K562 (cell line): ENCODE results near the gene RUNX1. TPM values are rescaled to one million over a fixed set of nuclear protein-coding genes. Genes with fewer than 3 reads are reported as not detected.

Experiments used
- ATAC-seq: fragments of 200-7000 bp; cut with Tn5 transposase; 3 replicates; pipeline ENCODE4 v1.9.1; 2020; ENCODE audit warnings: moderate library complexity
- BruUV-seq: library from RNA; stranded (reverse); fragments of 400-500 nt; replicated peaks from 2 replicates; lab custom pipeline; 2021; lab: Mats Ljungman, UMichigan
- CTCF ChIA-PET: fragments of 300-600 bp; formaldehyde crosslinking; extraction: SDS; loops from one replicate; lab custom pipeline; 2021; ENCODE audit warnings: low intra/inter-chr PET ratio; lab: Yijun Ruan, JAX
- POLR2A ChIA-PET: fragments of 300-600, 350-650 bp; sonication (Branson Sonifier 250); formaldehyde crosslinking; extraction: SDS; loops from one replicate; lab custom pipeline; 2021; ENCODE audit warnings: antibody characterized with exemption, inconsistent platforms; lab: Yijun Ruan, JAX
- DNase-seq, 4 experiments: peaks; one replicate each; pipeline versions ENCODE4 v3.0.0 to v3.0.0-alpha.2; 2011 to 2018; ENCODE audit warnings: low spot score in 3 of 4, mixed read lengths in 3 of 4; ENCODE audit errors: extremely low read depth in 1 of 4
- FAIRE-seq: peaks from 2 replicates; lab custom pipeline; 2011; peaks lifted over from hg19 to GRCh38; lab: Jason Lieb, UNC
- H2AFZ ChIP-seq: 2 replicates; pipeline ENCODE4 v1.6.0; 2011; ENCODE audit warnings: low read depth, low read length, control low read depth, inconsistent platforms
- H3K27ac ChIP-seq: fragments of 200-600 bp; 3 replicates; pipeline ENCODE4 v1.8.0; 2011; ENCODE audit warnings: low read depth, mild to moderate bottlenecking, control low read depth, inconsistent platforms, low read length, moderate library complexity, mixed read lengths; ENCODE audit errors: extremely low read depth
- H3K27me3 ChIP-seq, 2 experiments: fragments of 300-600 bp in 1 of 2; 2 replicates in 1 of 2; 3 replicates in 1 of 2; pipeline versions ENCODE4 v1.6.0 to v1.8.0; 2011; ENCODE audit warnings: inconsistent platforms in 2 of 2, low read length in 2 of 2, mild to moderate bottlenecking in 1 of 2, mixed read lengths in 1 of 2, moderate library complexity in 1 of 2; ENCODE audit not compliant: control insufficient read depth in 2 of 2, insufficient read depth in 2 of 2
- H3K36me3 ChIP-seq: fragments of 300-600 bp; 3 replicates; pipeline ENCODE4 v1.8.0; 2011; ENCODE audit warnings: mild to moderate bottlenecking, low read length, inconsistent platforms; ENCODE audit not compliant: control insufficient read depth, insufficient read depth
- H3K4me1 ChIP-seq, 2 experiments: fragments of 200-600 bp in 1 of 2; replicated peaks in 1 of 2; 2 replicates in 1 of 2; 3 replicates in 1 of 2; pipeline versions ENCODE4 v1.5.1 to v1.8.0; 2011; ENCODE audit warnings: inconsistent platforms in 2 of 2, low read length in 2 of 2, mild to moderate bottlenecking in 1 of 2, mixed read lengths in 1 of 2, moderate library complexity in 1 of 2; ENCODE audit not compliant: control insufficient read depth in 2 of 2, insufficient read depth in 2 of 2
- H3K4me2 ChIP-seq: 2 replicates; pipeline ENCODE4 v1.6.1; 2011; ENCODE audit warnings: low read length, control low read depth, inconsistent platforms, mixed read lengths; ENCODE audit not compliant: insufficient read depth
- H3K4me3 ChIP-seq: fragments of 200-600 bp; sonication (generic), shearing (Covaris generic); 2 replicates; pipeline ENCODE4 v1.5.1; 2016; ENCODE audit warnings: control low read depth, inconsistent platforms
- H3K79me2 ChIP-seq: fragments of 200-600 bp; 3 replicates; pipeline ENCODE4 v1.8.0; 2011; ENCODE audit warnings: low read length, inconsistent platforms; ENCODE audit not compliant: control insufficient read depth, insufficient read depth
- H3K9ac ChIP-seq, 2 experiments: 2 replicates each; pipeline versions ENCODE4 v1.6.0 to v1.6.1; 2011; ENCODE audit warnings: low read depth in 2 of 2, low read length in 2 of 2, control low read depth in 1 of 2, inconsistent platforms in 1 of 2, mild to moderate bottlenecking in 1 of 2, mixed read lengths in 1 of 2; ENCODE audit not compliant: insufficient read depth in 1 of 2
- H3K9me1 ChIP-seq: one replicate; pipeline ENCODE4 v1.6.0; 2011; ENCODE audit warnings: inconsistent platforms, mild to moderate bottlenecking, low read length, moderate library complexity; ENCODE audit not compliant: control insufficient read depth, insufficient read depth
- H3K9me3 ChIP-seq: replicated peaks from 2 replicates; pipeline ENCODE4 v1.5.1; 2011; ENCODE audit warnings: low read depth, low read length, inconsistent platforms; ENCODE audit not compliant: control insufficient read depth, insufficient read depth
- H4K20me1 ChIP-seq: replicated peaks from 2 replicates; pipeline ENCODE4 v1.6.1; 2011; ENCODE audit warnings: low read length, inconsistent platforms, mixed read lengths; ENCODE audit not compliant: control insufficient read depth, insufficient read depth
- ATF3 ChIP-seq, 2 experiments: fragments of 450-650 bp in 1 of 2; sonication (generic) in 1 of 2; formaldehyde crosslinking in 1 of 2; IDR thresholded peaks in 1 of 2; conservative IDR thresholded peaks in 1 of 2; 2 replicates each; pipeline versions ENCODE4 v1.6.1 to v1.8.1; 2016 to 2023; ENCODE audit warnings: mild to moderate bottlenecking in 2 of 2, moderate library complexity in 2 of 2, inconsistent platforms in 1 of 2, missing genetic modification reagents in 1 of 2
- C11orf30 ChIP-seq: fragments of 450-650 bp; IDR thresholded peaks from 2 replicates; pipeline ENCODE4 v1.6.1; 2016; ENCODE audit warnings: low read depth, mild to moderate bottlenecking
- HOMEZ ChIP-seq: fragments of 250-450 bp; sonication (Bioruptor Pico); IDR thresholded peaks from 2 replicates; pipeline ENCODE4 v1.4.0; 2020; ENCODE audit warnings: mild to moderate bottlenecking, moderate library complexity
- POLR3A ChIP-seq: IDR thresholded peaks from 2 replicates; pipeline ENCODE4 v1.6.1; 2011; ENCODE audit warnings: borderline replicate concordance, mild to moderate bottlenecking, moderate library complexity; ENCODE audit not compliant: insufficient read length, insufficient read depth; ENCODE audit errors: extremely low read depth
- SMARCA5 ChIP-seq: fragments of 450-650 bp; IDR thresholded peaks from 2 replicates; pipeline ENCODE4 v1.6.1; 2016
- ZBTB33 ChIP-seq: sonication (generic); formaldehyde crosslinking; IDR thresholded peaks from 2 replicates; pipeline ENCODE4 v1.8.1; 2023; ENCODE audit warnings: mild to moderate bottlenecking, missing genetic modification reagents
- ZFP36 ChIP-seq: fragments of 150-350 bp; IDR thresholded peaks from 2 replicates; pipeline ENCODE4 v1.6.1; 2018; ENCODE audit warnings: low read length, low read depth; ENCODE audit not compliant: partially characterized antibody
- ZNF384 ChIP-seq: IDR thresholded peaks from 2 replicates; pipeline ENCODE4 v1.6.1; 2012; ENCODE audit warnings: low read depth, low read length, improper control_type of control experiment
- ZNF764 ChIP-seq: fragments of 250-450 bp; sonication (Bioruptor Pico); IDR thresholded peaks from 2 replicates; pipeline ENCODE4 v1.4.0; 2020; ENCODE audit warnings: low read depth, mild to moderate bottlenecking, moderate library complexity
- WGBS: fragments of 100-300 bp; shearing (Covaris generic); methylation state at CpG from one replicate; pipeline ENCODE4 v1.1.6; 2016; ENCODE audit warnings: low coverage, mixed read lengths; ENCODE audit not compliant: insufficient coverage; ENCODE audit errors: missing lambda C conversion rate; 5-methylcytosine and 5-hydroxymethylcytosine counted together
- in situ Hi-C: fragments of 300-500 bp; cut with MboI; formaldehyde crosslinking; loops from 4 replicates; pipeline ENCODE4 v1.15.0; 2018; ENCODE audit warnings: inconsistent platforms, mixed read lengths
- intact Hi-C: fragments of 100-400 bp; cut with micrococcal nuclease; formaldehyde crosslinking; loops from 2 replicates; pipeline ENCODE4 v1.14.2; 2022
- polyA plus RNA-seq, 8 experiments: library from polyadenylated mRNA; depleted of rRNA in 4 of 8; stranded (reverse) in 5 of 8; unstranded in 3 of 8; fragments of >200 nt; fragmentation: Nextera tagmentation in 2 of 8; fragmentation: Illumina TruSeq in 1 of 8; extraction: Ambion mirVana in 2 of 8; extraction: Trizol in 1 of 8; gene quantifications; 2 replicates each; pipeline versions ENCODE4 v1.2.1 to v1.2.3, GENCODE V29; 2011 to 2014; ENCODE audit warnings: inconsistent platforms in 1 of 8, missing spikeins in 1 of 8
- total RNA-seq, 7 experiments: library from RNA; depleted of rRNA in 6 of 7; stranded (reverse); fragments of >200 nt in 6 of 7; fragmentation: Illumina TruSeq in 2 of 7; extraction: Trizol in 2 of 7; gene quantifications; 2 replicates each; pipeline versions ENCODE4 v1.2.1 to v1.2.3, GENCODE V29; 2011 to 2021; ENCODE audit warnings: low replicate concordance in 1 of 7

Gene RUNX1
- total and polyA plus RNA-seq, 9 of the 15 experiments (the other 6 are each of a cell fraction or from before 2014, with no cell fraction given) = 2.2 to 68.6 (median 17.8) TPM

GRCh38 chr21:34926803-34927467, 122.2 kb downstream of the RUNX1 start:
- H3K9me3 ChIP-seq = no peaks in the 10 kb centered on the region
- in situ Hi-C loops = no loop called here
- 61% methylated on average over 6 of the region's 6 CpGs for WGBS
- H3K4me2 ChIP-seq = no peak overlapping the region
- peak overlapping the region; percentile 48 for H2AFZ ChIP-seq
- DNase-seq (peak in 1 of 4 experiments; percentile 51), FAIRE-seq (peak; percentile 66), ATAC-seq (peak; percentile 80)
- H3K27me3 ChIP-seq = no peaks in the 10 kb centered on the region
- no peaks in the 10 kb centered on the region for H3K9me1 ChIP-seq
- no peak overlapping the region for H3K4me3 ChIP-seq
- ChIA-PET CTCF (no interaction called here), POLR2A (interaction anchor here (0.7 to 1.6 kb wide), 6 partner anchors 9 to 29 kb away, joined by 3 to 5 read pairs (median 3); no protein-coding TSS in a partner anchor)
- H3K9ac ChIP-seq = no peak overlapping the region
- no peaks in the 10 kb centered on the region for H3K36me3 ChIP-seq
- no peaks in the 10 kb centered on the region for H4K20me1 ChIP-seq
- H3K4me1 ChIP-seq = peaks cover 0 to 15% of the 10 kb centered on the region in 2 experiments; a peak in 3 of 5 replicates
- H3K79me2 ChIP-seq = no peaks in the 10 kb centered on the region
- H3K27ac ChIP-seq = no peak overlapping the region
- intact Hi-C loops = no loop called here
- no TSS peak for BruUV-seq
- TF ChIP-seq ATF3 (IDR thresholded peaks at IDR 0.05) (peak; percentile 42), ATF3 (CRISPR knock-in tag; conservative IDR thresholded peaks at IDR 0.05) (no peak), C11orf30 (peak; percentile 40; the same call in 1 of the 2 replicates), ZFP36 (no peak), POLR3A (no peak), ZNF764 (CRISPR knock-in tag) (no peak), HOMEZ (no peak), ZNF384 (no peak), SMARCA5 (no peak), ZBTB33 (no peak)
